OCI-LY7 (cell line): ENCODE measurements around the gene ZBP1. TPM values are rescaled to one million over a fixed set of nuclear protein-coding genes. Genes with fewer than 3 reads are reported as not detected.
A peak's percentile ranks its signal among the peaks of the same experiment; 100 is the strongest.

Experiments used
- BruUV-seq: library from RNA; stranded (reverse); fragments of 400-500 nt; replicated peaks from 2 replicates; lab custom pipeline; 2021; lab: Mats Ljungman, UMichigan
- CTCF ChIA-PET: fragments of 300-600 bp; sonication (Branson Sonifier 250); formaldehyde crosslinking; loops from one replicate; lab custom pipeline; 2022; ENCODE audit warnings: antibody characterized with exemption; ENCODE audit not compliant: unreplicated experiment; lab: Charles Lee
- POLR2A ChIA-PET: fragments of 300-600 bp; sonication (Branson Sonifier 250); formaldehyde crosslinking; loops from one replicate; lab custom pipeline; 2022; ENCODE audit warnings: antibody characterized with exemption; lab: Charles Lee
- DNase-seq: peaks from one replicate; pipeline ENCODE4 v3.0.0-alpha.2; 2015; ENCODE audit warnings: low spot score
- H2AFZ ChIP-seq: fragments of 200-600 bp; sonication (generic), shearing (Covaris generic); 2 replicates; pipeline ENCODE4 v1.6.1; 2014; ENCODE audit warnings: mild to moderate bottlenecking, antibody characterized with exemption, low read length, moderate library complexity
- H3K27ac ChIP-seq: fragments of 200-600 bp; sonication (generic); 2 replicates; pipeline ENCODE4 v1.5.1; 2014; ENCODE audit warnings: mixed run types, low read depth, mild to moderate bottlenecking, moderate library complexity, low read length, inconsistent platforms; ENCODE audit not compliant: poor library complexity, severe bottlenecking
- H3K36me3 ChIP-seq: fragments of 200-600 bp; sonication (generic); 2 replicates; pipeline ENCODE4 v1.6.1; 2014; ENCODE audit warnings: mild to moderate bottlenecking, antibody characterized with exemption, low read length, moderate library complexity, mixed read lengths; ENCODE audit not compliant: insufficient read depth
- H3K4me1 ChIP-seq: fragments of 200-600 bp; sonication (generic); 2 replicates; pipeline ENCODE4 v1.5.1; 2014; ENCODE audit warnings: mild to moderate bottlenecking, low read length; ENCODE audit not compliant: insufficient read depth, poor library complexity, severe bottlenecking
- H3K4me2 ChIP-seq: fragments of 200-600 bp; sonication (generic); 2 replicates; pipeline ENCODE4 v1.6.1; 2014; ENCODE audit warnings: mild to moderate bottlenecking, low read length
- H3K4me3 ChIP-seq: fragments of 200-600 bp; sonication (generic); 2 replicates; pipeline ENCODE4 v1.5.1; 2014; ENCODE audit warnings: mild to moderate bottlenecking, low read depth, low read length; ENCODE audit not compliant: poor library complexity, severe bottlenecking
- H3K79me2 ChIP-seq: fragments of 200-600 bp; sonication (generic); 2 replicates; pipeline ENCODE4 v1.6.1; 2016; ENCODE audit warnings: low read depth, mild to moderate bottlenecking, low read length, moderate library complexity, mixed read lengths; ENCODE audit not compliant: insufficient read depth
- H3K9me2 ChIP-seq: fragments of 200-600 bp; sonication (generic); 2 replicates; pipeline ENCODE4 v1.6.1; 2016; ENCODE audit warnings: mild to moderate bottlenecking, low read length, mixed read lengths; ENCODE audit not compliant: insufficient read depth
- H3K9me3 ChIP-seq: fragments of 200-600 bp; sonication (generic); 2 replicates; pipeline ENCODE4 v1.6.1; 2014; ENCODE audit warnings: mild to moderate bottlenecking, mixed run types, low read length, mixed read lengths
- H4K20me1 ChIP-seq: fragments of 200-600 bp; sonication (generic); 2 replicates; pipeline ENCODE4 v1.6.1; 2014; ENCODE audit warnings: mild to moderate bottlenecking, antibody characterized with exemption, low read length, moderate library complexity, mixed read lengths; ENCODE audit not compliant: insufficient read depth
- CTCF ChIP-seq: fragments of 200-600 bp; sonication (generic); conservative IDR thresholded peaks from 2 replicates; pipeline ENCODE4 v1.5.1; 2014; ENCODE audit warnings: mild to moderate bottlenecking, antibody characterized with exemption, low read length, moderate library complexity, mixed read lengths
- EZH2phosphoT487 ChIP-seq: fragments of 200-600 bp; sonication (generic); IDR thresholded peaks from 2 replicates; pipeline ENCODE4 v1.6.1; 2018; ENCODE audit warnings: low read depth, borderline replicate concordance, mild to moderate bottlenecking, mixed run types, antibody characterized with exemption, low read length, moderate library complexity, mixed read lengths
- intact Hi-C: fragments of 100-400 bp; cut with micrococcal nuclease; formaldehyde crosslinking; loops from one replicate; pipeline ENCODE4 v1.10.0; 2022; ENCODE audit not compliant: unreplicated experiment
- total RNA-seq, 2 experiments: library from RNA; depleted of rRNA in 1 of 2; stranded (reverse); fragments of >200 nt in 1 of 2; shearing (Covaris generic) in 1 of 2; gene quantifications; 2 replicates each; pipeline ENCODE4 v1.2.3, GENCODE V29; 2014 to 2022

Gene ZBP1
- total RNA-seq, 2 experiments from 2014 or later, result 1.5 to 3.7 TPM

- Histone ChIP-seq H3K4me1 (peaks cover 15% of the 10 kb centered on the region), H3K9me2 (no peaks in the 10 kb centered on the region), H3K27ac (no peak overlapping the region), H2AFZ (no peak overlapping the region), H3K79me2 (no peaks in the 10 kb centered on the region), H3K36me3 (no peaks in the 10 kb centered on the region), H3K4me2 (peak overlapping the region; percentile 31), H3K9me3 (peaks cover 10% of the 10 kb centered on the region; the same call in 1 of the 2 replicates), H3K4me3 (no peak overlapping the region), H4K20me1 (no peaks in the 10 kb centered on the region)
- CTCF ChIA-PET, result no interaction called here
- TF ChIP-seq CTCF (no peak), EZH2phosphoT487 (no peak)
- intact Hi-C loops, result no loop called here
- DNase-seq, result peak; percentile 50
- POLR2A ChIA-PET, result interaction anchor here (1.5 kb wide), 1 partner anchor 13 kb away, joined by 3 read pairs; no protein-coding TSS in a partner anchor
- BruUV-seq, result no TSS peak
Measured at GRCh38 chr20:57584768-57585461, 35.3 kb downstream of the ZBP1 start.

GRCh38 chr20:57583289-57584257 is 36.7 kb downstream of the ZBP1 start:
- Histone ChIP-seq H4K20me1 (no peaks in the 10 kb centered on the region), H3K9me3 (peaks cover 10% of the 10 kb centered on the region; the same call in 1 of the 2 replicates), H3K27ac (no peak overlapping the region), H3K4me1 (peaks cover 15% of the 10 kb centered on the region), H2AFZ (no peak overlapping the region), H3K79me2 (no peaks in the 10 kb centered on the region), H3K4me3 (no peak overlapping the region), H3K9me2 (no peaks in the 10 kb centered on the region), H3K4me2 (no peak overlapping the region), H3K36me3 (no peaks in the 10 kb centered on the region)
- DNase-seq, result no peak
- ChIA-PET POLR2A (interaction anchor here (0.8 kb wide), 1 partner anchor 44 kb away, joined by 3 read pairs; no protein-coding TSS in a partner anchor), CTCF (no interaction called here)
- intact Hi-C loops, result no loop called here
- no TSS peak for BruUV-seq
- TF ChIP-seq EZH2phosphoT487, result no peak
- TF ChIP-seq CTCF, result peak; percentile 38; the same call in 1 of the 2 replicates
